Sigmoid colon (tissue), 4 donors: Measurements from ENCODE around the gene RNF212.

ENCODE experiments used
- CTCF ChIP-seq, 4 experiments: fragments of 450-650 bp in 3 of 4; fragments of 200-600 bp in 1 of 4; IDR thresholded peaks; one replicate each; pipeline ENCODE4 v1.5.1; 2016 to 2019; ENCODE audit warnings: antibody characterized with exemption in 4 of 4, mild to moderate bottlenecking in 3 of 4, moderate library complexity in 2 of 4
- EP300 ChIP-seq, 4 donors: sonication (generic); formaldehyde crosslinking; IDR thresholded peaks; one replicate each; pipeline ENCODE4 v1.6.1; 2017; ENCODE audit warnings: antibody characterized with exemption in 4 of 4
- POLR2A ChIP-seq, 2 donors: fragments of 450-650 bp; IDR thresholded peaks; one replicate each; pipeline ENCODE4 v1.6.1; 2016; ENCODE audit warnings: antibody characterized with exemption in 2 of 2, mild to moderate bottlenecking in 2 of 2, moderate library complexity in 2 of 2
- POLR2AphosphoS5 ChIP-seq, 4 donors: sonication (generic); formaldehyde crosslinking; IDR thresholded peaks; one replicate each; pipeline ENCODE4 v1.6.1; 2017; ENCODE audit warnings: antibody characterized with exemption in 4 of 4

- TF ChIP-seq CTCF (IDR thresholded peaks at IDR 0.05) (no peak), POLR2A (IDR thresholded peaks at IDR 0.05) (no peak), EP300 (IDR thresholded peaks at IDR 0.05) (no peak), POLR2AphosphoS5 (IDR thresholded peaks at IDR 0.05) (no peak)
Observed at GRCh38 chr4:1022739-1023066, 90.7 kb downstream of the RNF212 start.
